HFF-Myc (cell line): ENCODE measurements around the gene SLC25A41.

Experiments
- DNase-seq: peaks from one replicate; pipeline ENCODE4 v3.0.0-alpha.2; 2011; ENCODE audit warnings: low read depth; ENCODE audit errors: extremely low read depth
- H3K4me3 ChIP-seq: replicated peaks from 2 replicates; pipeline ENCODE4 v1.5.1; 2011; ENCODE audit warnings: low read depth, mild to moderate bottlenecking, control low read depth, low read length
- TF ChIP-seq, protein P1 (sequence below): IDR thresholded peaks from 2 replicates; pipeline ENCODE4 v1.5.1; 2012; ENCODE audit warnings: mild to moderate bottlenecking, low read depth, low read length, control low read depth; ENCODE audit errors: missing control alignments

SLC25A41 gene

DNA sequence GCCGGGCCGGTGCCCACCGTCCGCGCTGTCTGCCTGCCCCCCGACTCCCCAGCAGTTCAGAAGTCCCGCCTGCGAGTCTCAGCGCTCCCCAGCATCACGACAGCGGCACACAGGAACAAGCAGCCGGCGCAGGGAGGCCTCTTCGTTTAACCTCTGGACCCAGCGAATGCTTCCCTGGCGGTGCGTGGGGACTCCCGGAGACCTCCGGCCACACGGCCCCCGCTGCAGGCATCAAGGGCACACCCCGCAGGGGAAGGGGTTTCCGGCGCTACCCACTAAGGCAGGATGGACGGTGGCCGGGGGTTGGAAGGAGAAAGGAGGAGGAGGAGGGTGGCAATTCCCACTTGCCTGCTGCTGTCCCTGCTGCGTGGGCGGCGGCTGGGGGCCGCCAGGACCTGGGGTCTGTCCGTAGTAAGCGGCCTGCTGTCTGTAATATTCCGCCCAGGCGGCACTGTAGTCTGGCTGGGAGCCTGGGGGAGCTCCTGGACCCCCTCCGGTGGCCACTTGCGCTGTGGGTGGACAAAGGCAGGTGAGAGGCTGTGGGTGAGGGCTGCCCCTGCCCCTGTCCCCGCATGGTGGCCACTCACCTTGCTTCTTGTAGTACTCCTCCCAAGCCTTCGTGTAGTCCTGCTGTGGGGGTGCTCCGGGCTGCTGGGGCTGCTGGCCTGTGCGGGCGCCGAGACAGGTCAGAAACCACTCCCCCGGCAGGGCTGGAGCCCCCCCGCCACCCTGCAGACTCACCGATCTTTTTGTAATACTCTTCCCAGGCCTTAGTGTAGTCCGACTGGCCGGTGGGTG, 18.6 kb downstream of the SLC25A41 start:
- TF ChIP-seq, protein P1, sequence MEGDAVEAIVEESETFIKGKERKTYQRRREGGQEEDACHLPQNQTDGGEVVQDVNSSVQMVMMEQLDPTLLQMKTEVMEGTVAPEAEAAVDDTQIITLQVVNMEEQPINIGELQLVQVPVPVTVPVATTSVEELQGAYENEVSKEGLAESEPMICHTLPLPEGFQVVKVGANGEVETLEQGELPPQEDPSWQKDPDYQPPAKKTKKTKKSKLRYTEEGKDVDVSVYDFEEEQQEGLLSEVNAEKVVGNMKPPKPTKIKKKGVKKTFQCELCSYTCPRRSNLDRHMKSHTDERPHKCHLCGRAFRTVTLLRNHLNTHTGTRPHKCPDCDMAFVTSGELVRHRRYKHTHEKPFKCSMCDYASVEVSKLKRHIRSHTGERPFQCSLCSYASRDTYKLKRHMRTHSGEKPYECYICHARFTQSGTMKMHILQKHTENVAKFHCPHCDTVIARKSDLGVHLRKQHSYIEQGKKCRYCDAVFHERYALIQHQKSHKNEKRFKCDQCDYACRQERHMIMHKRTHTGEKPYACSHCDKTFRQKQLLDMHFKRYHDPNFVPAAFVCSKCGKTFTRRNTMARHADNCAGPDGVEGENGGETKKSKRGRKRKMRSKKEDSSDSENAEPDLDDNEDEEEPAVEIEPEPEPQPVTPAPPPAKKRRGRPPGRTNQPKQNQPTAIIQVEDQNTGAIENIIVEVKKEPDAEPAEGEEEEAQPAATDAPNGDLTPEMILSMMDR = no peak
- no peak for DNase-seq
- H3K4me3 ChIP-seq = no peak overlapping the region

DNA sequence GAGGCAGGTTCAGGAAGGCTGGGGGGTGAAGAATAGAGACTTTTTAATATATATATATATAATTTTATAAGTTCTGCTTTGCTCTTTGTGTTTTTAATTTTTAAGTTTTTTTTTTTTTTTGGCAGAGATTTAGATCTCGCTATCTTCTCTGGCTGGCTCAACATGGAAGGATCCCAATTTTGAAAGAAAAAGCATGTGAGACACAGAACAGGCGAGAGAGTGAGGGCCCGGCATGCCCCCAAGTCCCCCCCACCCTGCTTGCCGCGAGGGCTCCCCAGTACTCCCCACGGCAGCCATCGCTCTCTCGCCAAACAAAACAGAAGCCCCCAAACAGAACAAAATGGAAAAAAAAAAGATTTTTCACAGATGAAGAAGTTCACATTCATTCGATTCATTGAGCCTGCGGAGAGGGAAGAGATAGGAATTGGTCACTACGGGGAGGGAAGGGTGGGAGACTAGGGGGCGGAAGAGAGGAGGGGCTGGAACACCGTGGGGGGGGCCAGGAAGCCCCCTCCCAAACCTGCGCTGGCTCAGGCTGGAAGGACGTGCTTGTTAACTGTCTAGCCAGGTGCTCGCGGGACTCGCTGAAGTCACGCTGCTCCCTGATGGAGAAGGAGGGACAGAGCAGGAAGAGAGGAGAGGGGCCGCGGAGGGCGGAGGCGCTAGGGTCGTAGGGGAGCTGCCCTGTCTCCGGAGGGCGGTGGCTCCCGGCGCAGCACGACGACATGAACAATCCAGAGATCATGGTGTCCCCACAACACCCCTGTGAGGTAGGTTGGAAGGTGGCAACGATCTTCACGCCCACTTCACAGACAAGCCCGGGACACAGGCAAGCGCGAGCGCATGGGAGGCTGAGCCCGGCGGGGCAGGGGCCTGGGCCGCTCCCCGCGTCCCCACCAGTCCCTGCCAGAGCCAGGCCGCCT, 19.6 kb downstream of the SLC25A41 start:
- no peak overlapping the region for H3K4me3 ChIP-seq
- TF ChIP-seq, protein P1 = no peak
- no peak for DNase-seq

GRCh38 chr19:6413291-6413690, 20.3 kb downstream of the SLC25A41 start:
- TF ChIP-seq, protein P1 = no peak
- H3K4me3 ChIP-seq = no peak overlapping the region
- DNase-seq = no peak

GRCh38 chr19:6412447-6413091, 21.0 kb downstream of the SLC25A41 start:
- no peak for DNase-seq

DNA sequence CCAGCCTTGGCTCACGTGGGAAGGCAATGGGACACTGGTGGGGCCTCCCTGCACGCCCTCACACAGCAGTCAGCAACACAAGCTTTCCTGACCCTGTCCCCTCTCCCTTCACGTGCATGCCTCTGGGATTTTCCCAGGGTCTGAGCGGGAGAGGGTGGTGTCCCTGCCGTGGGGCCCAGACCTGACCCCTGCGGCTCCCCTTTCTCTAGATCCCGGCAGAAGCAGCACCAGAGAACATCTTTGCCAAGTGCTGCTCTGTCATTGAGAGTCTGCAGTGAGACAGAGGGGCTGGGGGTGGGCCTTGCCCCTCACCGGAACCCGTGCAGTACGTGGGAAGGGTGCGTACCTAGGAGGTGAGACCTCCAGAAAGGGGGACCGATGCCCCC, 21.5 kb downstream of the SLC25A41 start:
- H3K4me3 ChIP-seq = no peak overlapping the region
- no peak for DNase-seq
- TF ChIP-seq, protein P1 = no peak

More at GRCh38 chr19:6412447-6413091, 21.0 kb downstream of the SLC25A41 start:
- H3K4me3 ChIP-seq = no peak overlapping the region
- TF ChIP-seq, protein P1 = peak; percentile 65

DNA sequence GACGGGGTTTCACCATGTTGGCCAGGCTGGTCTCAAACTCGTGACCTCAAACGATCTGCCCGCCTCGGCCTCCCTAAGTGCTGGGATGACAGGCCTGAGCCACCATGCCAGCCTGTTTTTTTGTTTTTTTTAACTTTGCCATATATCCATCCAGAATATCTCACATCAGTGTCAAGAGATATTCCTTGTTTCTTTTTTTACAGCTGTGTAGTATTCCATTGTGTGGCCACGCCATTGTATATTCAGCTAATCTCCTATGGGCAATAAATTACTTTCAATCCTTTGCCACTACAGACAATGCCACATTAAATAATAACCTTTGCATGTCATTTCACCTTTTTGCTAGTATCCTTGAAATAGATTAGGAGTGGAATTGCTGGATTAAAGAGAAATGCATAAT, 24.2 kb downstream of the SLC25A41 start:
- no peak overlapping the region for H3K4me3 ChIP-seq
- DNase-seq = no peak
- TF ChIP-seq, protein P1 = no peak
